GM12878 (cell line): ENCODE results near the gene CNKSR1. TPM values are rescaled to one million over a fixed set of nuclear protein-coding genes. Genes with fewer than 3 reads are reported as not detected.

Experiments used
- ATAC-seq: fragments of 200-7000 bp; cut with Tn5 transposase; 3 replicates; pipeline ENCODE4 v1.9.1; 2020; ENCODE audit warnings: mild to moderate bottlenecking, moderate library complexity
- BruUV-seq: library from RNA; stranded (reverse); fragments of 400-500 nt; replicated peaks from 2 replicates; lab custom pipeline; 2021; lab: Mats Ljungman, UMichigan
- CTCF ChIA-PET: fragments of 300-600 bp; sonication (Branson Sonifier 250); formaldehyde crosslinking; extraction: SDS; loops from one replicate; lab custom pipeline; 2021; ENCODE audit warnings: inconsistent platforms; lab: Yijun Ruan, JAX
- POLR2A ChIA-PET: fragments of 350-600 bp; formaldehyde crosslinking; extraction: SDS; loops from one replicate; lab custom pipeline; 2021; ENCODE audit warnings: inconsistent platforms; lab: Charles Lee
- RAD21 ChIA-PET: fragments of 300-600 bp; sonication (Branson Sonifier 250); formaldehyde crosslinking; loops from one replicate; lab custom pipeline; 2023; ENCODE audit warnings: antibody characterized with exemption; ENCODE audit not compliant: unreplicated experiment; lab: Charles Lee
- SMC1A ChIA-PET: fragments of 300-600 bp; sonication (Branson Sonifier 250); formaldehyde crosslinking; loops from one replicate; lab custom pipeline; 2023; ENCODE audit not compliant: unreplicated experiment, uncharacterized antibody; lab: Charles Lee
- DNase-seq: peaks from one replicate; pipeline ENCODE4 v3.0.0-alpha.2; 2011; ENCODE audit warnings: low read depth, low spot score
- FAIRE-seq: peaks from 3 replicates; lab custom pipeline; 2011; peaks lifted over from hg19 to GRCh38; lab: Jason Lieb, UNC
- H2AFZ ChIP-seq: 2 replicates; pipeline ENCODE4 v1.6.0; 2011; ENCODE audit warnings: low read depth, low read length, control low read depth; ENCODE audit not compliant: control insufficient read depth
- H3K27ac ChIP-seq: 2 replicates; pipeline ENCODE4 v1.5.1; 2011; ENCODE audit warnings: control low read depth; ENCODE audit not compliant: control insufficient read depth, insufficient read depth
- H3K27me3 ChIP-seq, 2 experiments: replicated peaks in 1 of 2; 2 replicates each; pipeline versions ENCODE4 v1.6.0 to v1.6.1; 2011; ENCODE audit warnings: low read length in 1 of 2; ENCODE audit not compliant: control insufficient read depth in 2 of 2, insufficient read depth in 2 of 2
- H3K36me3 ChIP-seq, 2 experiments: 2 replicates each; pipeline ENCODE4 v1.5.1; 2011; ENCODE audit warnings: low read length in 1 of 2; ENCODE audit not compliant: control insufficient read depth in 2 of 2, insufficient read depth in 2 of 2
- H3K4me1 ChIP-seq: 2 replicates; pipeline ENCODE4 v1.6.1; 2011; ENCODE audit warnings: mild to moderate bottlenecking, low read length, moderate library complexity, mixed read lengths; ENCODE audit not compliant: control insufficient read depth, insufficient read depth
- H3K4me2 ChIP-seq: 2 replicates; pipeline ENCODE4 v1.6.0; 2011; ENCODE audit warnings: control low read depth; ENCODE audit not compliant: control insufficient read depth, insufficient read depth
- H3K4me3 ChIP-seq: fragments of 200-600 bp; sonication (generic); 2 replicates; pipeline ENCODE4 v1.5.1; 2016
- H3K79me2 ChIP-seq: 2 replicates; pipeline ENCODE4 v1.6.0; 2011; ENCODE audit warnings: low read length; ENCODE audit not compliant: control insufficient read depth, insufficient read depth
- H3K9ac ChIP-seq: 2 replicates; pipeline ENCODE4 v1.8.0; 2011; ENCODE audit warnings: low read length, control low read depth, mixed read lengths; ENCODE audit not compliant: control insufficient read depth, insufficient read depth
- H3K9me3 ChIP-seq: replicated peaks from 3 replicates; pipeline ENCODE4 v1.5.1; 2011; ENCODE audit warnings: mild to moderate bottlenecking, low read length; ENCODE audit not compliant: control insufficient read depth, insufficient read depth
- H4K20me1 ChIP-seq: 2 replicates; pipeline ENCODE4 v1.6.0; 2011; ENCODE audit not compliant: control insufficient read depth, insufficient read depth
- ATF2 ChIP-seq: IDR thresholded peaks from 2 replicates; pipeline ENCODE4 v1.6.1; 2012; ENCODE audit warnings: low read length, inconsistent platforms
- BCLAF1 ChIP-seq: fragments of 450-650 bp; IDR thresholded peaks from 2 replicates; pipeline ENCODE4 v1.6.1; 2017; ENCODE audit warnings: antibody characterized with exemption, mild to moderate bottlenecking, moderate library complexity
- CBFB ChIP-seq: IDR thresholded peaks from 2 replicates; pipeline ENCODE4 v1.6.1; 2016; ENCODE audit warnings: antibody characterized with exemption, low read depth
- CBX3 ChIP-seq: fragments of 200-600 bp; sonication (generic); IDR thresholded peaks from 2 replicates; pipeline ENCODE4 v1.6.1; 2016; ENCODE audit warnings: low read depth, borderline replicate concordance
- CEBPZ ChIP-seq: fragments of 150-350 bp; IDR thresholded peaks from 2 replicates; pipeline ENCODE4 v1.6.1; 2016; ENCODE audit warnings: low read depth, low read length
- CREB1 ChIP-seq: IDR thresholded peaks from 2 replicates; pipeline ENCODE4 v1.6.1; 2012; ENCODE audit warnings: low read depth, mild to moderate bottlenecking, inconsistent platforms
- EED ChIP-seq: sonication (generic); IDR thresholded peaks from 2 replicates; pipeline ENCODE4 v1.6.1; 2016; ENCODE audit warnings: antibody characterized with exemption, low read depth
- IRF3 ChIP-seq: fragments of 450-650 bp; IDR thresholded peaks from 2 replicates; pipeline ENCODE4 v1.6.1; 2014; ENCODE audit warnings: mild to moderate bottlenecking
- LARP7 ChIP-seq: fragments of 450-650 bp; IDR thresholded peaks from 2 replicates; pipeline ENCODE4 v1.6.1; 2017; ENCODE audit warnings: mild to moderate bottlenecking
- NFYA ChIP-seq: IDR thresholded peaks from 2 replicates; pipeline ENCODE4 v1.6.1; 2011; ENCODE audit warnings: low read depth, mild to moderate bottlenecking, low read length, improper control_type of control experiment, borderline replicate concordance
- NR2C1 ChIP-seq: fragments of 450-650 bp; IDR thresholded peaks from 2 replicates; pipeline ENCODE4 v1.6.1; 2017; ENCODE audit warnings: antibody characterized with exemption, mild to moderate bottlenecking, moderate library complexity
- POLR2AphosphoS5 ChIP-seq: IDR thresholded peaks from 2 replicates; pipeline ENCODE4 v1.6.1; 2011; ENCODE audit warnings: mild to moderate bottlenecking, low read length, inconsistent platforms
- RUNX3 ChIP-seq: IDR thresholded peaks from 2 replicates; pipeline ENCODE4 v1.6.1; 2012; ENCODE audit warnings: low read length, inconsistent platforms
- SREBF2 ChIP-seq: IDR thresholded peaks from 2 replicates; pipeline ENCODE4 v1.6.1; 2012; ENCODE audit warnings: mild to moderate bottlenecking, low read length
- TCF7 ChIP-seq: IDR thresholded peaks from 2 replicates; pipeline ENCODE4 v1.6.1; 2014; ENCODE audit warnings: antibody characterized with exemption, borderline replicate concordance
- WRNIP1 ChIP-seq: IDR thresholded peaks from 2 replicates; pipeline ENCODE4 v1.6.1; 2011; ENCODE audit warnings: low read depth, low read length, improper control_type of control experiment, borderline replicate concordance
- ZNF207 ChIP-seq: fragments of 450-650 bp; IDR thresholded peaks from 2 replicates; pipeline ENCODE4 v1.6.1; 2014; ENCODE audit warnings: antibody characterized with exemption, mild to moderate bottlenecking, borderline replicate concordance
- WGBS: methylation state at CpG from one replicate; pipeline ENCODE4 v1.1.6; 2016; ENCODE audit warnings: low lambda C conversion rate; ENCODE audit not compliant: insufficient replicate concordance, insufficient coverage; ENCODE audit errors: missing lambda C conversion rate; 5-methylcytosine and 5-hydroxymethylcytosine counted together
- in situ Hi-C: fragments of 300-500 bp; cut with MboI; formaldehyde crosslinking; loops from 9 replicates; pipeline ENCODE4 v1.14.3; 2018; ENCODE audit warnings: mixed read lengths
- intact Hi-C: fragments of 100-400 bp; cut with micrococcal nuclease; formaldehyde crosslinking; loops from one replicate; pipeline ENCODE4 v1.14.2; 2022; ENCODE audit not compliant: unreplicated experiment
- polyA plus RNA-seq, 11 experiments: library from polyadenylated mRNA; depleted of rRNA in 4 of 11; unstranded in 6 of 11; stranded (reverse) in 5 of 11; fragments of >200 nt; fragmentation: Nextera tagmentation in 4 of 11; fragmentation: Illumina TruSeq in 1 of 11; extraction: Ambion mirVana in 4 of 11; extraction: Trizol in 1 of 11; gene quantifications; 1 replicate in 1 of 11; 2 replicates in 10 of 11; pipeline versions ENCODE4 v1.2.1 to v1.2.3, GENCODE V29; 2011 to 2016; ENCODE audit warnings: inconsistent platforms in 2 of 11, missing spikeins in 2 of 11, low read depth in 1 of 11
- total RNA-seq, 4 experiments: library from RNA; depleted of rRNA in 3 of 4; stranded (reverse); fragments of >200 nt in 3 of 4; fragmentation: Illumina TruSeq in 1 of 4; extraction: Trizol in 1 of 4; gene quantifications; 2 replicates each; pipeline versions ENCODE4 v1.2.1 to v1.2.3, GENCODE V29; 2013 to 2021

Gene CNKSR1
- total and polyA plus RNA-seq, 10 of the 15 experiments (the other 5 are each of a cell fraction or from before 2014, with no cell fraction given), result 0.06 to 1.2 (median 0.86) TPM

GRCh38 chr1:26191739-26192138 is 14.4 kb downstream of the CNKSR1 start (continued):
- no peak for TF ChIP-seq LARP7
- peak; percentile 50; the same call in 1 of the 2 replicates for TF ChIP-seq CREB1
- peak; percentile 99 for TF ChIP-seq TCF7
- TF ChIP-seq BCLAF1, result no peak
- peak; percentile 70 for TF ChIP-seq EED
- TF ChIP-seq NFYA, result no peak
- peak; percentile 91 for TF ChIP-seq RUNX3
- no peak for TF ChIP-seq SREBF2
- no peak for TF ChIP-seq WRNIP1
- TF ChIP-seq ATF2, result no peak
- TF ChIP-seq CBFB, result peak; percentile 66

GRCh38 chr1:26195805-26196204 is 18.5 kb downstream of the CNKSR1 start:
- H3K27ac ChIP-seq, result no peak overlapping the region
- no peaks in the 10 kb centered on the region for H4K20me1 ChIP-seq
- SMC1A ChIA-PET, result no interaction called here
- H3K4me2 ChIP-seq, result no peak overlapping the region
- H2AFZ ChIP-seq, result no peak overlapping the region
- WGBS, result 43% methylated on average over 2 of the region's 3 CpGs
- ATAC-seq, result no peak
- CTCF ChIA-PET, result interaction anchor here (1.0 kb wide), 1 partner anchor 222 kb away, joined by 3 read pairs; no protein-coding TSS in a partner anchor
- in situ Hi-C loops (no loop called here), intact Hi-C loops (no loop called here)
- no peak overlapping the region for H3K9ac ChIP-seq
- no peaks in the 10 kb centered on the region for H3K36me3 ChIP-seq
- H3K27me3 ChIP-seq, result no peaks in the 10 kb centered on the region
- RAD21 ChIA-PET, result no interaction called here
- no peaks in the 10 kb centered on the region for H3K9me3 ChIP-seq
- no peak for FAIRE-seq
- POLR2A ChIA-PET, result no interaction called here
- no peak overlapping the region for H3K4me3 ChIP-seq
- no TSS peak for BruUV-seq
- H3K79me2 ChIP-seq, result no peaks in the 10 kb centered on the region
- no peaks in the 10 kb centered on the region for H3K4me1 ChIP-seq
- no peak for DNase-seq
- no peak for TF ChIP-seq IRF3
- TF ChIP-seq POLR2AphosphoS5, result no peak
- TF ChIP-seq ZNF207, result no peak
- no peak for TF ChIP-seq NR2C1
- no peak for TF ChIP-seq CEBPZ
- no peak for TF ChIP-seq CBX3
